ENCODE measurements around the gene NOC3L.

The NOC3L gene

GRCh38 chr10:94409021-94409657, 46.4 kb upstream of the NOC3L start:
- H2BK5ac ChIP-seq (ENCODE audit: low read depth, low read length, poor library complexity), result no peak overlapping the region
- no peak overlapping the region for H3K14ac ChIP-seq (ENCODE audit: low read length)
- H3K36me3 ChIP-seq (ENCODE audit: control insufficient read depth in 1 of 2, insufficient read depth in 2 of 2, low read length in 2 of 2), result no peaks in the 10 kb centered on the region
- H3K79me1 ChIP-seq (ENCODE audit: low read length), result no peaks in the 10 kb centered on the region
- no peaks in the 10 kb centered on the region for H3K9me3 ChIP-seq (ENCODE audit: insufficient read depth, low read depth, low read length)
- no peaks in the 10 kb centered on the region for H3K4me1 ChIP-seq (ENCODE audit: control insufficient read depth in 1 of 2, insufficient read depth in 2 of 2, low read length in 2 of 2)
- H3K27me3 ChIP-seq (ENCODE audit: insufficient read depth, low read length), result no peaks in the 10 kb centered on the region
- no peak overlapping the region for H4K91ac ChIP-seq (ENCODE audit: low read depth, low read length)
- H3K4me3 ChIP-seq (ENCODE audit: low read depth, low read length), result no peak overlapping the region
- H3K4me2 ChIP-seq (ENCODE audit: low read length), result no peak overlapping the region
- no peak overlapping the region for H4K12ac ChIP-seq (ENCODE audit: low read depth, low read length)
- no peak overlapping the region for H3K18ac ChIP-seq (ENCODE audit: low read length)
- H4K8ac ChIP-seq (ENCODE audit: low read depth, low read length), result no peak overlapping the region
- H3K27ac ChIP-seq (ENCODE audit: low read depth, low read length), result no peak overlapping the region
- no peak overlapping the region for H2AFZ ChIP-seq (ENCODE audit: insufficient read depth, low read length, poor library complexity)
- no peak overlapping the region for H2AK5ac ChIP-seq (ENCODE audit: low read length)
- no peak overlapping the region for H3K9ac ChIP-seq (ENCODE audit: low read length)
- H3K23ac ChIP-seq (ENCODE audit: low read length), result no peak overlapping the region
- no peaks in the 10 kb centered on the region for H3K79me2 ChIP-seq (ENCODE audit: control insufficient read depth, insufficient read depth, low read length, poor library complexity)
- peak in 1 of 2 donors; percentile 18 for DNase-seq
- no peak overlapping the region for H3K4ac ChIP-seq (ENCODE audit: low read depth, low read length)
- no peak overlapping the region for H2BK12ac ChIP-seq (ENCODE audit: low read length)
- no CpG with 5 or more reads among the region's 7 CpGs for WGBS (ENCODE audit: extremely low coverage, insufficient coverage, insufficient read length)
- no peak overlapping the region for H2BK120ac ChIP-seq (ENCODE audit: insufficient read depth, low read length, poor library complexity)

- H2AK5ac ChIP-seq (ENCODE audit: low read length), result no peak overlapping the region
- peaks cover 8% of the 10 kb centered on the region for H3K79me2 ChIP-seq (ENCODE audit: control insufficient read depth, insufficient read depth, low read length, poor library complexity)
- H3K18ac ChIP-seq (ENCODE audit: low read length), result no peak overlapping the region
- H2AFZ ChIP-seq (ENCODE audit: insufficient read depth, low read length, poor library complexity), result no peak overlapping the region
- DNase-seq, result peak in 1 of 2 donors; percentile 15
- no peak overlapping the region for H2BK120ac ChIP-seq (ENCODE audit: insufficient read depth, low read length, poor library complexity)
- WGBS (ENCODE audit: extremely low coverage, insufficient coverage, insufficient read length), result no CpG with 5 or more reads among the region's 3 CpGs
- no peak overlapping the region for H4K8ac ChIP-seq (ENCODE audit: low read depth, low read length)
- no peaks in the 10 kb centered on the region for H3K27me3 ChIP-seq (ENCODE audit: insufficient read depth, low read length)
- no peak overlapping the region for H3K14ac ChIP-seq (ENCODE audit: low read length)
- H4K12ac ChIP-seq (ENCODE audit: low read depth, low read length), result no peak overlapping the region
- H3K23ac ChIP-seq (ENCODE audit: low read length), result no peak overlapping the region
- H2BK12ac ChIP-seq (ENCODE audit: low read length), result no peak overlapping the region
- no peak overlapping the region for H4K91ac ChIP-seq (ENCODE audit: low read depth, low read length)
- H2BK5ac ChIP-seq (ENCODE audit: low read depth, low read length, poor library complexity), result no peak overlapping the region
- no peak overlapping the region for H3K9ac ChIP-seq (ENCODE audit: low read length)
- no peaks in the 10 kb centered on the region for H3K36me3 ChIP-seq (ENCODE audit: control insufficient read depth in 1 of 2, insufficient read depth in 2 of 2, low read length in 2 of 2)
- H3K4ac ChIP-seq (ENCODE audit: low read depth, low read length), result no peak overlapping the region
- peaks cover 6% of the 10 kb centered on the region for H3K79me1 ChIP-seq (ENCODE audit: low read length)
- no peak overlapping the region for H3K4me2 ChIP-seq (ENCODE audit: low read length)
- no peak overlapping the region for H3K27ac ChIP-seq (ENCODE audit: low read depth, low read length)
- no peaks in the 10 kb centered on the region for H3K4me1 ChIP-seq (ENCODE audit: control insufficient read depth in 1 of 2, insufficient read depth in 2 of 2, low read length in 2 of 2)
- no peaks in the 10 kb centered on the region for H3K9me3 ChIP-seq (ENCODE audit: insufficient read depth, low read depth, low read length)
- H3K4me3 ChIP-seq (ENCODE audit: low read depth, low read length), result no peak overlapping the region
Measured at GRCh38 chr10:94407668-94408067, 44.9 kb upstream of the NOC3L start.

GRCh38 chr10:94405406-94405805, 42.7 kb upstream of the NOC3L start:
- Histone ChIP-seq H2AFZ (ENCODE audit: insufficient read depth, low read length, poor library complexity) (no peak overlapping the region), H3K79me1 (ENCODE audit: low read length) (peaks cover 10% of the 10 kb centered on the region), H3K14ac (ENCODE audit: low read length) (no peak overlapping the region), H2BK12ac (ENCODE audit: low read length) (no peak overlapping the region), H3K23ac (ENCODE audit: low read length) (no peak overlapping the region), H3K4ac (ENCODE audit: low read depth, low read length) (no peak overlapping the region), H3K18ac (ENCODE audit: low read length) (no peak overlapping the region), H3K27me3 (ENCODE audit: insufficient read depth, low read length) (no peaks in the 10 kb centered on the region), H2AK5ac (ENCODE audit: low read length) (no peak overlapping the region), H3K79me2 (ENCODE audit: control insufficient read depth, insufficient read depth, low read length, poor library complexity) (peaks cover 11% of the 10 kb centered on the region), H3K4me1 (ENCODE audit: control insufficient read depth in 1 of 2, insufficient read depth in 2 of 2, low read length in 2 of 2) (no peaks in the 10 kb centered on the region), H3K4me3 (ENCODE audit: low read depth, low read length) (no peak overlapping the region), H3K36me3 (ENCODE audit: control insufficient read depth in 1 of 2, insufficient read depth in 2 of 2, low read length in 2 of 2) (no peaks in the 10 kb centered on the region), H3K9ac (ENCODE audit: low read length) (no peak overlapping the region), H3K27ac (ENCODE audit: low read depth, low read length) (no peak overlapping the region), H3K4me2 (ENCODE audit: low read length) (no peak overlapping the region), H2BK5ac (ENCODE audit: low read depth, low read length, poor library complexity) (no peak overlapping the region), H2BK120ac (ENCODE audit: insufficient read depth, low read length, poor library complexity) (no peak overlapping the region), H3K9me3 (ENCODE audit: insufficient read depth, low read depth, low read length) (no peaks in the 10 kb centered on the region), H4K12ac (ENCODE audit: low read depth, low read length) (no peak overlapping the region), H4K91ac (ENCODE audit: low read depth, low read length) (no peak overlapping the region), H4K8ac (ENCODE audit: low read depth, low read length) (no peak overlapping the region)
- DNase-seq, result no peak

GRCh38 chr10:94403380-94404213, 40.9 kb upstream of the NOC3L start:
- H3K4me2 ChIP-seq (ENCODE audit: low read length), result peak overlapping the region; percentile 83
- H2AK5ac ChIP-seq (ENCODE audit: low read length), result no peak overlapping the region
- H3K36me3 ChIP-seq (ENCODE audit: control insufficient read depth in 1 of 2, insufficient read depth in 2 of 2, low read length in 2 of 2), result no peaks in the 10 kb centered on the region
- H2BK120ac ChIP-seq (ENCODE audit: insufficient read depth, low read length, poor library complexity), result peak overlapping the region; percentile 37
- H3K4me3 ChIP-seq (ENCODE audit: low read depth, low read length), result peak overlapping the region; percentile 87
- H4K12ac ChIP-seq (ENCODE audit: low read depth, low read length), result peak overlapping the region; percentile 71
- no peak overlapping the region for H3K23ac ChIP-seq (ENCODE audit: low read length)
- WGBS (ENCODE audit: extremely low coverage, insufficient coverage, insufficient read length), result no CpG with 5 or more reads among the region's 51 CpGs
- H3K79me1 ChIP-seq (ENCODE audit: low read length), result peaks cover 10% of the 10 kb centered on the region
- H3K18ac ChIP-seq (ENCODE audit: low read length), result peak overlapping the region; percentile 72
- H4K8ac ChIP-seq (ENCODE audit: low read depth, low read length), result peak overlapping the region; percentile 59
- H2AFZ ChIP-seq (ENCODE audit: insufficient read depth, low read length, poor library complexity), result peak overlapping the region; percentile 64
- H3K9ac ChIP-seq (ENCODE audit: low read length), result peak overlapping the region; percentile 18
- no peaks in the 10 kb centered on the region for H3K27me3 ChIP-seq (ENCODE audit: insufficient read depth, low read length)
- peaks cover 11% of the 10 kb centered on the region for H3K79me2 ChIP-seq (ENCODE audit: control insufficient read depth, insufficient read depth, low read length, poor library complexity)
- no peak overlapping the region for H3K4ac ChIP-seq (ENCODE audit: low read depth, low read length)
- no peaks in the 10 kb centered on the region for H3K9me3 ChIP-seq (ENCODE audit: insufficient read depth, low read depth, low read length)
- DNase-seq, result peak; percentile 92 to 95
- H2BK5ac ChIP-seq (ENCODE audit: low read depth, low read length, poor library complexity), result peak overlapping the region; percentile 22
- H3K27ac ChIP-seq (ENCODE audit: low read depth, low read length), result peak overlapping the region; percentile 88
- no peak overlapping the region for H2BK12ac ChIP-seq (ENCODE audit: low read length)
- peak overlapping the region; percentile 47 for H3K14ac ChIP-seq (ENCODE audit: low read length)
- H3K4me1 ChIP-seq (ENCODE audit: control insufficient read depth in 1 of 2, insufficient read depth in 2 of 2, low read length in 2 of 2), result no peaks in the 10 kb centered on the region
- H4K91ac ChIP-seq (ENCODE audit: low read depth, low read length), result peak overlapping the region; percentile 53

All from trophoblast cell (in vitro differentiated cells and primary cell).